ENCODE measurements around the gene LPP. TPM values are rescaled to one million over a fixed set of nuclear protein-coding genes. Genes with fewer than 3 reads are reported as not detected.

LPP gene
- total RNA-seq, 1 experiment from 2014 or later = 54.0 TPM

DNA sequence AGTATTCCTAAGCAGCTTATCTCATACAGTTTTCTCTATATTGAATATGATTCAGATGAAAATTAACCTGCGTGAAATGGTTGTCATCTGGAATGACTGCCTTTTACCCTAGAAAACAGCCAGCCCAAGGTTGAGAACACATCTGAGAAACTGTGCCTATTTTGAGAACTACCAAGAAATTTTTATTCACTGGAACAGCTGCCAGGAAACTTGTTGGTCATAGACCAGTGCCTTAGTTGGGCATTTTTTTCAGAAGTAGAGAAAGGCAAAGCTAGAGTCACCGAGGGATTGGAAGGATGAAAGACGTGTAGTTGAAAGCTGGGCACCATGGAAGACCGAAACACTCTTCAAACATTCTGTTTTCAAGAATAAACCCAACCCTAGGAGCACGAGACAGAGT is 277.1 kb downstream of the LPP start:
- Histone ChIP-seq H3K27ac (ENCODE audit: low read depth, low read length) (no peak overlapping the region), H2AFZ (ENCODE audit: low read depth, low read length, poor library complexity, severe bottlenecking) (no peak overlapping the region), H3K9ac (ENCODE audit: low read length) (no peak overlapping the region), H3K36me3 (ENCODE audit: control insufficient read depth in 1 of 2, insufficient read depth in 2 of 2, low read length in 2 of 2) (no peaks in the 10 kb centered on the region), H3K4me1 (ENCODE audit: control insufficient read depth in 1 of 2, insufficient read depth in 2 of 2, low read length in 2 of 2) (no peaks in the 10 kb centered on the region), H3K27me3 (ENCODE audit: insufficient read depth, low read length) (no peaks in the 10 kb centered on the region), H3K4me3 (replicated peaks in 1 of 2; ENCODE audit: low read depth in 1 of 2, low read length in 2 of 2) (no peak overlapping the region), H3K9me3 (ENCODE audit: control insufficient read depth in 1 of 2, insufficient read depth in 1 of 2, low read depth in 1 of 2, low read length in 2 of 2) (no peaks in the 10 kb centered on the region), H3K9me2 (ENCODE audit: insufficient read depth) (no peaks in the 10 kb centered on the region), H4K20me1 (ENCODE audit: insufficient read depth) (no peaks in the 10 kb centered on the region), H3K79me2 (ENCODE audit: insufficient read depth, low read length) (no peaks in the 10 kb centered on the region), H3K4me2 (ENCODE audit: low read length) (no peak overlapping the region)
- CTCF ChIA-PET = no interaction called here
- DNase-seq (ENCODE audit: low read depth, low spot score) (no peak), ATAC-seq (no peak)
- intact Hi-C loops (cut with micrococcal nuclease) = no loop called here
- TF ChIP-seq SP1 (IDR thresholded peaks at IDR 0.05; ENCODE audit: low read depth) (no peak), ZBTB33 (IDR thresholded peaks at IDR 0.05; ENCODE audit: extremely low read depth, insufficient replicate concordance, low read length) (no peak), EZH2 (IDR thresholded peaks at IDR 0.05) (no peak), RAD21 (IDR thresholded peaks at IDR 0.05; ENCODE audit: low read depth) (no peak), CBX3 (IDR thresholded peaks at IDR 0.05; ENCODE audit: low read depth) (no peak), TCF7L2 (IDR thresholded peaks at IDR 0.05; ENCODE audit: borderline replicate concordance, extremely low read depth, insufficient read depth, insufficient read length) (no peak), EZH2phosphoT487 (IDR thresholded peaks at IDR 0.05; ENCODE audit: borderline replicate concordance) (no peak), ZNF274 (IDR thresholded peaks at IDR 0.05; ENCODE audit: low read depth, low read length) (no peak), ZFX (IDR thresholded peaks at IDR 0.05) (no peak)
- TF ChIP-seq, protein P1, sequence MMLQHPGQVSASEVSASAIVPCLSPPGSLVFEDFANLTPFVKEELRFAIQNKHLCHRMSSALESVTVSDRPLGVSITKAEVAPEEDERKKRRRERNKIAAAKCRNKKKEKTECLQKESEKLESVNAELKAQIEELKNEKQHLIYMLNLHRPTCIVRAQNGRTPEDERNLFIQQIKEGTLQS (IDR thresholded peaks at IDR 0.05) = no peak
- TF ChIP-seq, protein P2, sequence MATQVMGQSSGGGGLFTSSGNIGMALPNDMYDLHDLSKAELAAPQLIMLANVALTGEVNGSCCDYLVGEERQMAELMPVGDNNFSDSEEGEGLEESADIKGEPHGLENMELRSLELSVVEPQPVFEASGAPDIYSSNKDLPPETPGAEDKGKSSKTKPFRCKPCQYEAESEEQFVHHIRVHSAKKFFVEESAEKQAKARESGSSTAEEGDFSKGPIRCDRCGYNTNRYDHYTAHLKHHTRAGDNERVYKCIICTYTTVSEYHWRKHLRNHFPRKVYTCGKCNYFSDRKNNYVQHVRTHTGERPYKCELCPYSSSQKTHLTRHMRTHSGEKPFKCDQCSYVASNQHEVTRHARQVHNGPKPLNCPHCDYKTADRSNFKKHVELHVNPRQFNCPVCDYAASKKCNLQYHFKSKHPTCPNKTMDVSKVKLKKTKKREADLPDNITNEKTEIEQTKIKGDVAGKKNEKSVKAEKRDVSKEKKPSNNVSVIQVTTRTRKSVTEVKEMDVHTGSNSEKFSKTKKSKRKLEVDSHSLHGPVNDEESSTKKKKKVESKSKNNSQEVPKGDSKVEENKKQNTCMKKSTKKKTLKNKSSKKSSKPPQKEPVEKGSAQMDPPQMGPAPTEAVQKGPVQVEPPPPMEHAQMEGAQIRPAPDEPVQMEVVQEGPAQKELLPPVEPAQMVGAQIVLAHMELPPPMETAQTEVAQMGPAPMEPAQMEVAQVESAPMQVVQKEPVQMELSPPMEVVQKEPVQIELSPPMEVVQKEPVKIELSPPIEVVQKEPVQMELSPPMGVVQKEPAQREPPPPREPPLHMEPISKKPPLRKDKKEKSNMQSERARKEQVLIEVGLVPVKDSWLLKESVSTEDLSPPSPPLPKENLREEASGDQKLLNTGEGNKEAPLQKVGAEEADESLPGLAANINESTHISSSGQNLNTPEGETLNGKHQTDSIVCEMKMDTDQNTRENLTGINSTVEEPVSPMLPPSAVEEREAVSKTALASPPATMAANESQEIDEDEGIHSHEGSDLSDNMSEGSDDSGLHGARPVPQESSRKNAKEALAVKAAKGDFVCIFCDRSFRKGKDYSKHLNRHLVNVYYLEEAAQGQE (IDR thresholded peaks at IDR 0.05; ENCODE audit: low read depth) = no peak
- RAD21 ChIA-PET (ENCODE audit: low non-redundant PET in 1 of 2, low total read pairs in 2 of 2, uncharacterized antibody in 2 of 2, unreplicated experiment in 2 of 2) = no interaction called here
- no TSS peak for BruUV-seq (replicated peaks)
- POLR2A ChIA-PET = no interaction called here
